GM04503 (cell line): ENCODE data around the gene SUMF1.

Source experiments
- DNase-seq: peaks from one replicate; pipeline ENCODE4 v3.0.0-alpha.2; 2012; ENCODE audit warnings: low read depth

Gene SUMF1

GRCh38 chr3:4385201-4385600 is 81.9 kb downstream of the SUMF1 start:
- DNase-seq = no peak

GRCh38 chr3:4380013-4380412 is 87.1 kb downstream of the SUMF1 start:
- no peak for DNase-seq

- DNase-seq = no peak
These were observed 90.6 kb downstream of the SUMF1 start for GRCh38 chr3:4376499-4376898.

GRCh38 chr3:4375911-4376310 is 91.2 kb downstream of the SUMF1 start:
- DNase-seq = no peak

DNA sequence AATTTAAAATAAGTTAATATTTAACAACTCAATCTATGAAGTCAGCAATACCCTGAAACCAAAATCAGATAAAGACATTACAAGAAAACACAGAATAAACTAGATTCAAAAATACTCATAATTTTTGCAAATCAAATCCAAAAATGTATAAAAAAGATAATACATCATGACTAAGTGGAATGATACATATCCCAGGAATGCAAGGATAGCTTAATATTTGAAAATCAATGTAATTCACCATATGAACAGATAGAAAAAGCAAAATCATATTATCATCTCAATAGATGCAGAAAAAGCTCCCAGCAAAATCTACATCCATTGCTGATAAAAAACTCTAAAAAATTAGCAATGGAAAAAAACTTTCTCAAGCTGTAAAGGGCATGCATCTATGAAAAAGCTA is 93.4 kb downstream of the SUMF1 start:
- no peak for DNase-seq

DNA sequence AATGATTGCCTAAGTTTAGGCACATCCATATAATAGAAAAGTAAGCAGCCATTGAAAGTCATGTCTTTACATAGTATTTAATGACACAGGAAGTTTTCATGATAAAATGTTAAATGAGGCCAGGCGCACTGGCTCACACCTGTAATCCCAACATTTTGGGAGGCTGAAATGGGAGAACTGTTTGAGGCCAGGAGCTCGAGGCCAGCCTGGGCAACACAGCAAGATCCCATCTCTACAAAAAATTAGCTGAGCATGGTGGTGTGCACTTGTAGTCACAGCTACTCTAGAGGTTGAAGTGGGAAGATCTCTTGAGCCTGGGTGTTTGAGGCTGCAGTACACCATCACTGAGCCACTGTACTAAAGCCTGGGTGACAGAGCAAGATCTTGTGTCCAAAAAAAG is 104.5 kb downstream of the SUMF1 start:
- no peak for DNase-seq

GRCh38 chr3:4360817-4361216 is 106.3 kb downstream of the SUMF1 start:
- DNase-seq = no peak

- DNase-seq = no peak
These were observed 107.1 kb downstream of the SUMF1 start for GRCh38 chr3:4359805-4360502.

DNA sequence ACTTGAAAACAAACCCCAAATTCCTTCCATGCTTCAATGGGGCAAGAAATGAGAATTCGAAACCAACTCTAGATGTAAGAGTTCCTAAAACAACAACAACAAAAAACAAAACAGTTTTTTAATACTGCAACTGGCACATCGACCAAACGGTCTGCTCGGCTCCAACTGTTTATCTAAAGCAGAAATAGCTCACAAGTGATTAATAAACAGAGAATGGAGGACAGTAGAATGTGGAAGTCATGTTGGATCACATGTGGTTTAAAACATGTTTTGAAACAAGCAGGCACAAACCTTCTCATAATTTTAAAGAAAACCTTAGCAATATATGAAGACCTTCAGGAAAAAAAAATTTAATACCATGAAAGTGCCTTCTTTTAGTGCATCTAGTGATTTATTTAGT is 108.8 kb downstream of the SUMF1 start:
- no peak for DNase-seq

GRCh38 chr3:4356546-4357410 is 110.3 kb downstream of the SUMF1 start:
- DNase-seq = no peak

- DNase-seq = no peak
These were observed 110.9 kb downstream of the SUMF1 start for GRCh38 chr3:4356220-4356540.

DNA sequence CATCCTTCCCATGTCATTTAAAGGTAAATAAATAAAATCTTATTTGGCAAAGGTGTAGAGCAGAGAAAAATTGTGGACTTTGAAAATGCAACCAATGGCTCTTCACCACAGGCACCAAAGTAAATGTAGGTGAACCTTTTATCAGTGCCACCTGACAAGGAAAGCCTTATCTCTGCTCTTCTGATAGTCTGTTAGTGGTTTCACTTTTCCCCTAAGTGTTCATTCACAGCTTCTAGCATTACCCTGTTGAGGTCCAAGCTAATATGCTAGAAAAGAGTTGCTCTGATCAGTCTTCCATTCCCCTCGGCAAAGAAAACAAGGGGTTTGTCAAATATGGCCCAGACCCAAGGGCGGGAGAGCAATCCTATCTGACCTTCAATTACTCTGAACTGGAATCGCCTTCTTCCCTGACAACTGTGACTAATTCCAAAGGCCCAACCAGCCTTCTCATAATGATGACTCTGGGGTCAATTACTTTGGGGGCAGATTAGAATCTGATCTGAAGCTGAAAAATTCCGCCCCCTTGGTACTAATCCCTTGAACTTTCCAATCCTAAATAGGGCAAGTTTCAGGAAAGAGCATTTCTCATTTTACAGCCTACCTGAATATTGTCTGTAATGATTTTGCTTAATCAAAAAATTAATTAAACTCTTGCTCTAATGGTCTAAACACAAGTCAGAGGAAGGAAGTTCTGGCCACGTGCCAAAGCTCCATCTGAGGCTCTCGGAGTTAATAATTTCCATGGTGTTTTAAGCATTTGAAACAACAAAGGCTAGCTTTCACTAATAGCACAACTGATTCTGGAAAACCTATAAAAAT is 111.5 kb downstream of the SUMF1 start:
- DNase-seq = no peak

- no peak for DNase-seq
These were observed 115.2 kb downstream of the SUMF1 start for GRCh38 chr3:4351872-4352271.

DNA sequence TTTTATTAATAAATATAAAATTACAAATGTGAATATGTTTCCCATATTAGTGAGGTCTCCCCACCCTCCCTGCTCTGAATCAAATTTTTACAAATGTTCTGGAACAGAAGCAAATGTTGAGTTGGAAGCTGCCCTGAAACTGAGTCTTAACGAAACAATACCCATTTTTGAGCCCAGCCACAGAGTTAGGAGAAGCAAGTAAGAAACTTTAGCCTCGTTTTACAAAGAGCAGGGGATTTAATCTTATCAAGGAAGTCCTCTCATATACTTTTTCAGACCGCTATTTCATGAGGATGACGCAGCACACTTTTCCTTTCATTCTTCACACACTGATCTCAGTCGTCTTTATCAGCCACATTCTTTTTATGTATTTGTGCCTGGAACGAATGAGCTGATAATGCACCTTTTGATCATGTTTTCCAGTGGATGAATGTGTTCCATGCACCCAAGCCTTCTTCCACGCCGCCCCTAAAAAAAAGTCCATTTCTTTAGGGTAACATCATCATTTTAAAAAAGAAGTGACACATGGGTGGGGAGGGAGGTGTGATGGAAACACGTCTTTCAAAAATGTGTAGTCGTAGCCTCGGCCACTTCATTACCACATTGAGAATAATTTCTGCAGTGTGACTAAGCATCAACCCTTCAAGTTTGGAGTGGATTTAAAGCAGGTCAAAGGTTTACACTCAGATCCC is 115.8 kb downstream of the SUMF1 start:
- no peak for DNase-seq

- no peak for DNase-seq
These were observed 116.3 kb downstream of the SUMF1 start for GRCh38 chr3:4350789-4351163.

DNA sequence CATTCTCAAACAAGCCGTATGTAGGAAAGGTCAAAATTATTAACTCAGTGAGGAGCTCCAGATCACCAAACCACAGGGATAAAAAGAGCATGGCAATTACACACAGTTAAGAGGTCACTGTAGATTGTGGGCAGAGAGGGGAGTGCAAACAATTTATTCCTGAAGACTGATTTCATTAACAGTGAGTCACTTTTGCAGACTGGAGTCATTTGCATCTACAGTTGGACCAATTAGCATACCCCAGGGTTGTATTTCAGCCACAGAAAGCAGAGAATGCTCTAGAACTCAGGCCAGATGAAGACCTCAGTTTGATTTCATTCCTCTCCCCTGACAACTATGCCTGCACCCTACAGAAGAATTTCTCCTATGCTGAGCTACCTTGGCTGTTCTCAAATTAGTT is 123.8 kb downstream of the SUMF1 start:
- DNase-seq = peak; percentile 63

GRCh38 chr3:4341336-4341675 is 125.8 kb downstream of the SUMF1 start:
- no peak for DNase-seq

GRCh38 chr3:4340411-4341335 is 126.4 kb downstream of the SUMF1 start:
- DNase-seq = no peak

GRCh38 chr3:4340077-4340410 is 127.0 kb downstream of the SUMF1 start:
- no peak for DNase-seq

DNA sequence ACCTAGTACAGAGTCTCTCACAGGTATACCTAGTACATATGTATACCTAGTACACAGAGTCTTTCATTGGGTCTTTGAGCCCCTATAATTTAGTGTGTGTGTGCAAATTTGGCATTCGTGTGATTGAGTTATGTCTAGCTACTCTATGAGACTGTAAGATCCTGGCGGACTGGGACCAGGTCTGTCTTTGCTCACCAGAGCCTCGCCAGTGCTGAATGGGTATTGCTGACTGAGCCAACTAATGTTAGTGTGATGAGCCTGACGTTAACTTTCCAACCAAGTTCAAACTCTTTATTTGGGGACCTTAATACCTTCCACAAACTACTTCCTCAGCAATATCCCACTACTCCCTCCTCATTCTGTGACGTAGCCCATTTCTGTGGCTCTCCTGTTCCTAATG is 128.3 kb downstream of the SUMF1 start:
- no peak for DNase-seq

DNA sequence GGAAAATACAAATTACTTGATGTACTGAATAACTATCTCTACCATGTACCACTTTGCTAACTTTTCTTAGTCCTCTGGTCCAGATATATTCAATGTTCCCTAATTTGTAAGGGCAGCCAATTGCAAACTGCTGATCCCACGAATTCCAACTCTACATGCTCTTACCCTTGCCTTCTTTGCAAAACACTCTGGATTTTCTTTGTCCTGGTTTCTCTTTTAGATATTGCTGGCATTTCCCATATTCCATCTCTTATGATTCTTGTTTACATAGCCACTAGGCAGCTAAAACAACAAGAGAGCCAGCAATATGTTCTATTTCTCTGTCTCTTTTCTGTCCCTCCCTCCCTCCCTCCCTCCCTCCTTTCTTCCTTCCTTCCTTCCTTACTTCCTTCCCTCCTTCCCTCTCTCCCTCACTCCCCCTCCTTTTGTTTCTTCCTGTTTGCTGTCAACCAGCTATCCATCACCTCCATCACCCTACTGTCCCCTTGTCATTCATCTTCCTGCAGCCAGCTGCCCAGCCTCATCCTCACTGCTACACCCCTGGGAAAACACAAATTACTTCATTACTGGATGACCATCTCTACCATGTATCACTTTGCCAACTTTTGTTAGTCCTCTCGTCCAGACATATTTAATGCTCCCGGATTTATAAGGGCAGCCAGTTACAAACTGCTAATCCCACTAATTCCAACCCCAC is 130.1 kb downstream of the SUMF1 start:
- no peak for DNase-seq
